ENCODE data around the gene PKD1L1.

- TF ChIP-seq POLR2A (IDR thresholded peaks at IDR 0.05; ENCODE audit: extremely low read depth, insufficient read length) = no peak
- no peak for TF ChIP-seq CTCF (IDR thresholded peaks at IDR 0.05; ENCODE audit: low read depth, low read length)
Observed at GRCh38 chr7:47944536-47945260, 3.6 kb downstream of the PKD1L1 start.

Data from NB4 (cell line).